ENCODE data around the gene UFM1. TPM values are rescaled to one million over a fixed set of nuclear protein-coding genes. Genes with fewer than 3 reads are reported as not detected.

UFM1 gene
- total RNA-seq, 1 donor from 2014 or later = 97.2 TPM

DNA sequence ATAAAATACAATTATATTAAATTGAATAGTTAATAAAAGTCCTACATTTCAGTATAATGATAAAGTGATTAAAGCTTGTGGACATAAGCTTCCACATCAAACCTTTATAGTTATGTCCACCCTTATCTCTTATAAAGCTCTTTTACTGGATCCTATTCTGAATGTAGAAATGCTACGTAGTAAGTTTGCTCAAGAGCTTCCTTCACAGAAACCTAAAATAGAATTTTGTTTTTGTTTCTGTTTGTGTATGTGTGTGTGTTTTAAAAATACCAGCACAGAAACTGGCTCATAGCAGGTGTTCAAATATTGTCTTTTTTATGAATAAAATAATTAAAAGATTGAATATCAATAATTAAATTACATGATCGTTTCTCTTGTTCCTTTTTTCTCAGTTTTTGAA, 21.0 kb upstream of the UFM1 start:
- no peaks in the 10 kb centered on the region for H3K36me3 Mint-ChIP-seq (ENCODE audit: low read depth, unreplicated experiment)
- Histone ChIP-seq H3K27me3 (ENCODE audit: insufficient read depth, low read length) (no peaks in the 10 kb centered on the region), H3K9me3 (ENCODE audit: insufficient read depth, low read depth, low read length) (no peaks in the 10 kb centered on the region), H3K9ac (ENCODE audit: low read length) (no peak overlapping the region), H3K4me2 (ENCODE audit: low read length) (no peak overlapping the region), H3K36me3 (ENCODE audit: insufficient read depth, low read length) (no peaks in the 10 kb centered on the region), H4K20me1 (ENCODE audit: insufficient read depth, low read length) (no peaks in the 10 kb centered on the region), H3K4me3 (ENCODE audit: insufficient read depth, low read depth, low read length) (no peak overlapping the region), H3K27ac (ENCODE audit: low read depth, low read length) (no peak overlapping the region), H3K79me2 (ENCODE audit: insufficient read depth, low read length) (no peaks in the 10 kb centered on the region), H2AFZ (ENCODE audit: low read depth, low read length) (no peak overlapping the region), H3K4me1 (ENCODE audit: insufficient read depth, low read length) (no peaks in the 10 kb centered on the region)
- H3K9me3 Mint-ChIP-seq (ENCODE audit: unreplicated experiment) = no peaks in the 10 kb centered on the region
- no peak overlapping the region for H3K27ac Mint-ChIP-seq (ENCODE audit: unreplicated experiment)
- no peak for FAIRE-seq
- DNase-seq (ENCODE audit: low read depth) = no peak
- TF ChIP-seq, protein P1, sequence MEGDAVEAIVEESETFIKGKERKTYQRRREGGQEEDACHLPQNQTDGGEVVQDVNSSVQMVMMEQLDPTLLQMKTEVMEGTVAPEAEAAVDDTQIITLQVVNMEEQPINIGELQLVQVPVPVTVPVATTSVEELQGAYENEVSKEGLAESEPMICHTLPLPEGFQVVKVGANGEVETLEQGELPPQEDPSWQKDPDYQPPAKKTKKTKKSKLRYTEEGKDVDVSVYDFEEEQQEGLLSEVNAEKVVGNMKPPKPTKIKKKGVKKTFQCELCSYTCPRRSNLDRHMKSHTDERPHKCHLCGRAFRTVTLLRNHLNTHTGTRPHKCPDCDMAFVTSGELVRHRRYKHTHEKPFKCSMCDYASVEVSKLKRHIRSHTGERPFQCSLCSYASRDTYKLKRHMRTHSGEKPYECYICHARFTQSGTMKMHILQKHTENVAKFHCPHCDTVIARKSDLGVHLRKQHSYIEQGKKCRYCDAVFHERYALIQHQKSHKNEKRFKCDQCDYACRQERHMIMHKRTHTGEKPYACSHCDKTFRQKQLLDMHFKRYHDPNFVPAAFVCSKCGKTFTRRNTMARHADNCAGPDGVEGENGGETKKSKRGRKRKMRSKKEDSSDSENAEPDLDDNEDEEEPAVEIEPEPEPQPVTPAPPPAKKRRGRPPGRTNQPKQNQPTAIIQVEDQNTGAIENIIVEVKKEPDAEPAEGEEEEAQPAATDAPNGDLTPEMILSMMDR (IDR thresholded peaks at IDR 0.05; ENCODE audit: insufficient read depth, low read depth, low read length) = no peak
- no peak for TF ChIP-seq EZH2 (IDR thresholded peaks at IDR 0.05; ENCODE audit: insufficient read depth, low read length)
- H3K4me3 Mint-ChIP-seq (ENCODE audit: unreplicated experiment) = no peak overlapping the region
- H3K4me1 Mint-ChIP-seq (ENCODE audit: low read depth, unreplicated experiment) = no peaks in the 10 kb centered on the region
- no peaks in the 10 kb centered on the region for H3K27me3 Mint-ChIP-seq (ENCODE audit: low read depth, unreplicated experiment)

DNA sequence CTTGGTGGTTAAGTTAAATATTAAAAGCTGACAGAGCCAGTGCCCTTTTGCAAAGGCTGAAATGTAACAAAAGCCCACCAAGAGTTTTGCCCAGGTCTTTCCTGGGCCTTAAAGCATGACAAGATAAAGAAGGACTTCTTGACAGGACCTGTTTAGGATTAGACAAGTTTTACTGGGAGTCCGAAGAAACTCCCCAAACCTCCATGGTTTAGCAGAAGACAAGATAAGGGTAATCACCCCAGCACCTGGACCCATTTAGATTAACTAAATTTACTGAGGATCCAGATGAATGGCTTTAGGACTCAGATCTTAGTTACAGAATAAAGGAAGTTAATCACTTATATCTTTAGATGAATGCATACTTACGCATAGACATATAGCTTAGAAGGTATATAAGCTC, 14.8 kb upstream of the UFM1 start:
- H3K9me3 Mint-ChIP-seq (ENCODE audit: unreplicated experiment) = no peaks in the 10 kb centered on the region
- no peaks in the 10 kb centered on the region for H3K27me3 ChIP-seq (ENCODE audit: insufficient read depth, low read length)
- FAIRE-seq (no peak), DNase-seq (ENCODE audit: low read depth) (no peak)
- H3K9me3 ChIP-seq (ENCODE audit: insufficient read depth, low read depth, low read length) = no peaks in the 10 kb centered on the region
- H4K20me1 ChIP-seq (ENCODE audit: insufficient read depth, low read length) = no peaks in the 10 kb centered on the region
- no peak overlapping the region for H3K27ac Mint-ChIP-seq (ENCODE audit: unreplicated experiment)
- H3K4me3 Mint-ChIP-seq (ENCODE audit: unreplicated experiment) = no peak overlapping the region
- no peaks in the 10 kb centered on the region for H3K4me1 ChIP-seq (ENCODE audit: insufficient read depth, low read length)
- no peaks in the 10 kb centered on the region for H3K27me3 Mint-ChIP-seq (ENCODE audit: low read depth, unreplicated experiment)
- no peak overlapping the region for H3K4me2 ChIP-seq (ENCODE audit: low read length)
- no peak overlapping the region for H2AFZ ChIP-seq (ENCODE audit: low read depth, low read length)
- H3K79me2 ChIP-seq (ENCODE audit: insufficient read depth, low read length) = no peaks in the 10 kb centered on the region
- no peak overlapping the region for H3K9ac ChIP-seq (ENCODE audit: low read length)
- no peaks in the 10 kb centered on the region for H3K36me3 ChIP-seq (ENCODE audit: insufficient read depth, low read length)
- TF ChIP-seq, protein P1 (IDR thresholded peaks at IDR 0.05; ENCODE audit: insufficient read depth, low read depth, low read length) = no peak
- no peak for TF ChIP-seq EZH2 (IDR thresholded peaks at IDR 0.05; ENCODE audit: insufficient read depth, low read length)
- no peaks in the 10 kb centered on the region for H3K36me3 Mint-ChIP-seq (ENCODE audit: low read depth, unreplicated experiment)
- no peak overlapping the region for H3K4me3 ChIP-seq (ENCODE audit: insufficient read depth, low read depth, low read length)
- H3K4me1 Mint-ChIP-seq (ENCODE audit: low read depth, unreplicated experiment) = peaks cover 4% of the 10 kb centered on the region
- H3K27ac ChIP-seq (ENCODE audit: low read depth, low read length) = no peak overlapping the region

DNA sequence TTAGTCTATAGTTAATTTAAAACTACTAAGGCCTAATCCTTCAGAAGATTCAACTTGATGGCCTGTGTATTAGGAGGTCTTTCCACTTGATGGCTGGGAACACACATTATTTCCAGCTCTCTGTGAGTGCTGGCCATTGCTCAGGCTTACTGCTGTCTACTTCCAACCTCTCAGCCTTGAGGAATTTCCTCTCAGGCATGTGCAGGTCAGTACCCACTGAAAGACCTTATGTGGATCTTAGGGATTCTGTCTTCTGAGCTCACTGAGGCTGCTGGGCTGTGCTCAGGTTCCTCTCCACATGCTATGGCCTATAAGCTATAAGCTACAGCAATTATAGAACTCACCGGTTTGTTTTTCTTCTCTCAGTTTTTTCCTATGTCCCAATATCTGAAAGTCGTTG, 11.6 kb upstream of the UFM1 start:
- no peaks in the 10 kb centered on the region for H3K27me3 ChIP-seq (ENCODE audit: insufficient read depth, low read length)

More for the DNA sequence above, 11.6 kb upstream of the UFM1 start:
- DNase-seq (ENCODE audit: low read depth) (no peak), FAIRE-seq (no peak)
- Histone ChIP-seq H3K4me3 (ENCODE audit: insufficient read depth, low read depth, low read length) (no peak overlapping the region), H2AFZ (ENCODE audit: low read depth, low read length) (no peak overlapping the region), H3K4me1 (ENCODE audit: insufficient read depth, low read length) (no peaks in the 10 kb centered on the region), H3K4me2 (ENCODE audit: low read length) (no peak overlapping the region), H3K9ac (ENCODE audit: low read length) (no peak overlapping the region), H3K27ac (ENCODE audit: low read depth, low read length) (no peak overlapping the region), H3K9me3 (ENCODE audit: insufficient read depth, low read depth, low read length) (no peaks in the 10 kb centered on the region), H3K36me3 (ENCODE audit: insufficient read depth, low read length) (no peaks in the 10 kb centered on the region), H4K20me1 (ENCODE audit: insufficient read depth, low read length) (no peaks in the 10 kb centered on the region), H3K79me2 (ENCODE audit: insufficient read depth, low read length) (no peaks in the 10 kb centered on the region)
- Mint-ChIP-seq H3K4me1 (ENCODE audit: low read depth, unreplicated experiment) (peaks cover 5% of the 10 kb centered on the region), H3K9me3 (ENCODE audit: unreplicated experiment) (no peaks in the 10 kb centered on the region), H3K27ac (ENCODE audit: unreplicated experiment) (no peak overlapping the region), H3K36me3 (ENCODE audit: low read depth, unreplicated experiment) (peaks cover 2% of the 10 kb centered on the region), H3K27me3 (ENCODE audit: low read depth, unreplicated experiment) (no peaks in the 10 kb centered on the region), H3K4me3 (ENCODE audit: unreplicated experiment) (no peak overlapping the region)
- TF ChIP-seq, protein P1 (IDR thresholded peaks at IDR 0.05; ENCODE audit: insufficient read depth, low read depth, low read length) = no peak
- TF ChIP-seq EZH2 (IDR thresholded peaks at IDR 0.05; ENCODE audit: insufficient read depth, low read length) = no peak

Measured in astrocyte (in vitro differentiated cells and primary cell).